NCI-H1694 treated with DMSO at 0.1 percent for 48 hours (cell line): ENCODE measurements around the gene NCF4.

ENCODE experiments used
- DNase-seq: peaks from one replicate; lab custom pipeline; 2025; lab: John Stamatoyannopoulos, UW

NCF4 gene

GRCh38 chr22:36864454-36865215 lies 3.8 kb downstream of the NCF4 start:
- no peak for DNase-seq

- no peak for DNase-seq
Observed at GRCh38 chr22:36865346-36865745, 4.5 kb downstream of the NCF4 start.

GRCh38 chr22:36867695-36868094 lies 6.9 kb downstream of the NCF4 start:
- DNase-seq = no peak

DNA sequence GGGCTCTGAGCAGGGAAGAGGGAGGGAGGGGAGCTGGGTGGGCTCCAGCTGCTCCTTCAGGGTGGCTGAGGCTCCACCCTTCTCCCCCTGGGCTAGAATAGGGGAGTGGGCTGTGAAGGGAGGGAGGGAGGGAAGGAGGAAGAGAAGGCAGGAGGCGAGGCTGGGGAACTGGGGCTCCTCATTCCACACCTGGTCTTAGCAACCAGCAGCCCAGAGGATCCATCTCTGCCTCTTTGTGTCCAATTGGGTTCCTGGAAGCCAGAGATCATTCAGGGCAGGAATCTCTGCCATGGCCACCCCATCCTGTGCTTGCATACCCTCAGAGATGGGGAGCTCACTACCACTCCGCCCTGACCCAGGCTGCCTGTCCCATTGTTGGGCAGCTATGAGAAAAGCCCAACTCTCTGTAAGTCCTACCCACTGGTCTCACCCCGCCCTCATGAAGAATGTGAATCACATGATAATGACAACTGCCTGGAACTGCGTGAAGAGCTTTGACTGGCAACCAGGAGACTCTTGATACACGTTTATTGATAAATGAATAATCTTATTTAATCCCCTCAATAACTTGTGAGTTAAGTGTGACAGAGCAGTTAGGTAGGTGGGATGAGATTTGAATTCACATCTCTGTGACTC lies 7.9 kb downstream of the NCF4 start:
- DNase-seq = no peak

GRCh38 chr22:36870250-36870649 lies 9.4 kb downstream of the NCF4 start:
- no peak for DNase-seq

- no peak for DNase-seq
Observed at GRCh38 chr22:36871669-36872081, 10.9 kb downstream of the NCF4 start.

DNA sequence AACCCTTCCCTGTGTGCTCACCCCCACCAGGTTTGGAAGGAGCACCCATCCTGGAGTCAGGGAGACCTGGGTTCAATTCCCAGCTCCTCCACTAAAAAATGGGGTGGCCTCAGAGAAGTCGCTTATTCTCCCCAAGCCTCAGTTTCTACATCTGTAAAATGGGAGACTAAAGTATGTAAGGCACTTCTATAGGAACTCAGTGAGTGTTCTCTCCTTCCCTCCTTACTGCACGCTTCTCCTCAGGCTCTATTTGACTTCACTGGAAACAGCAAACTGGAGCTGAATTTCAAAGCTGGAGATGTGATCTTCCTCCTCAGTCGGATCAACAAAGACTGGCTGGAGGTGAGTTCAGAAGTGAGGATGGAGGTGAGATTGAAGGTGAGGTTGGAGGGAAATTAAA lies 11.3 kb downstream of the NCF4 start:
- DNase-seq = no peak

- DNase-seq = no peak
Observed at GRCh38 chr22:36872866-36873498, 12.2 kb downstream of the NCF4 start.

- DNase-seq = no peak
Observed at GRCh38 chr22:36873614-36874308, 13.0 kb downstream of the NCF4 start.

GRCh38 chr22:36874309-36874696 lies 13.5 kb downstream of the NCF4 start:
- DNase-seq = no peak

- DNase-seq = no peak
Observed at GRCh38 chr22:36874736-36875135, 13.9 kb downstream of the NCF4 start.

- no peak for DNase-seq
Observed at GRCh38 chr22:36875741-36876140, 14.9 kb downstream of the NCF4 start.

DNA sequence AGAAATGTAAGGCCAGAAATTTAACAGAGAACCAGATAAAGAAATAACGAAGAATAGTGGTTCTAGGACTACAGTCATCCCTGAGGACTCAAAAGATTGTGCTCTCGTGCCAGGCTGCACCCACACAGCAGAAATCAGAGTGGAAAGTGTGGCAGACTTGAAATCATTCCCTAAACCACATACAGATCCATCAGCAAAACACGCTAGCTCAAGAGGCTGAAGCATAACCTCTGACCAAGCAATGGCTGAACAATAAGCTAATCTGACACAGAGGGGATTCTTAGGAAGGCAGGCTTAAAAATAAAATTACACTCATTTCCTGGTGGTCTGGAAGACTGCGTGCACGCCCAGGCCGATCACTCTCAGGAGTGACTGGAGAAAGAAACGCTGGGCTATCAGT lies 19.0 kb downstream of the NCF4 start:
- no peak for DNase-seq

DNA sequence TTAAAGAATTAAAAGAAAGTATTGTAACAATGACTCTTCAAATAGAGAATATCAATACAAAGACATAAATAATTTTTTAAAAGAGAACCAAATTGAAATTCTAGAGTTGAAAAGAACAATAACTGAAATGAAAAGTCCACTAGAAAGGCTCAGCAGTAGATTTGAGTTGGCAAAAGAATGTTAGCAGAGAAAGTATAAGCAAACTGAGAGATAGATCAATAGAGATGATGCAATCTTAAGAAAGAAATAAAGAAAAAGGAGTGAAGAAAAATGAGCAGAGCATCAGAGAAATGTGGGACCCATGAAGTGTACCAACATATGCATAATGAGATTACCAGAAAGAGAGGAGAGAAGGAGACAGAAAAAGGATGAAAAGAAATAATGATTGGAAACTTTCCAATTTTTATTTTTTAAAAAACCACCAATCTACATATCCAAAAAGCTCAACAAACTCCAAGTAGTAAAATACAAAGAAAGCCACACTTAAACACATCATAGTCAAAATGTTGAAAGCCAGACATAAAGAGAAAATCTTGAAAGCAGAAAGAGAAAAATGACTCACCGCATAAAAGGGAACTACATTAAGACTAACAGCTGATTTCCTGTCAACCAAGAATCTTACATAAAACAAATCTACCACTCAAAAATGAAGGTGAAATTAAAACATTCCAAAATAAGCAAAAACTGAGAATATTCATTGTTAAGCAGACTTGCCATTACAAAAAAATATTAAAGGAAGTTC lies 20.9 kb downstream of the NCF4 start:
- no peak for DNase-seq

GRCh38 chr22:36884349-36885158 lies 23.7 kb downstream of the NCF4 start:
- no peak for DNase-seq

GRCh38 chr22:36885474-36885873 lies 24.7 kb downstream of the NCF4 start:
- DNase-seq = no peak

- DNase-seq = no peak
Observed at GRCh38 chr22:36886016-36886415, 25.2 kb downstream of the NCF4 start.

- DNase-seq = no peak
Observed at GRCh38 chr22:36887162-36887561, 26.4 kb downstream of the NCF4 start.

DNA sequence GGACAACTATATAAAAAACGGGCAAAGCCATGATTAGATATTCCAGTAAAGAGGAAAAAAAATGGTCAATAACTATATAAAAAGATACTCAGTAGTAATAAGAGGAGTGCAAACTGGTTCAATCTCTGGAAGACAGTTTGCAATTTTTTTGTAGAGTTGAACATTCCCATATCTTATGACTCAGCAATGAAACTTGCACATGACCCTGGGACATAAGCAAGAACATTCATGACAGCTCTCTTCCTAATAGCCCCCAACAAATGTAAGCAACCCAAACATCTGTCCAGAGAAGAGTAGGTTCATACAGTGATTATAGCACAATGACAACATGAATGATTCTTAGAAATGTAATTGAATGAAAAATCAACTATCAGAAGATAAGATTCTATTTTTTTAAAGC lies 30.8 kb downstream of the NCF4 start:
- DNase-seq = no peak

DNA sequence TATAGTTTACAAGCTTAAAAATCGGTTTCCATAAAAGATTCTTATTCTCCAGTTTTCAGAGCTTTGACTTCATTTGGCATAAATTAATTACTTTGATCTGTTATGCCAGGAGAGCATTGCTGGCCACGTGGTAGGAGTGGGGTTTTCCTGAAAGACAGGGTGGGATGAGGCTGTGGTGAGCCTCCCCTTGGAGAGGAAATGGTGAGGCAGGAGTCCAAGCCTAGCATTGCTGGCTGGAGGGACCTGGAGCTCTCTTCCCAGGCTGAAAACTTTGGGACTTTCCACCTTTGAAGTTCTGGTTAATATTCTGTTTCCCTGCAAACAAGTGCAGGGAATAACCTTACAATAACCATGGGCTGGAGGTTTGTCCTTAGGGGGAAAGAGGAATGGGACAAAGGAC lies 31.5 kb downstream of the NCF4 start:
- no peak for DNase-seq

- DNase-seq = no peak
Observed at GRCh38 chr22:36893262-36893661, 32.5 kb downstream of the NCF4 start.
